HCT116 (cell line): ENCODE measurements around the gene MYZAP. TPM values are rescaled to one million over a fixed set of nuclear protein-coding genes. Genes with fewer than 3 reads are reported as not detected.
A peak's percentile ranks its signal among the peaks of the same experiment; 100 is the strongest.

Source experiments
- ATAC-seq: fragments of 200-7000 bp; cut with Tn5 transposase; 2 replicates; pipeline ENCODE4 v1.9.1; 2020; ENCODE audit warnings: mild to moderate bottlenecking, moderate library complexity
- BruUV-seq: library from RNA; stranded (reverse); fragments of 400-500 nt; replicated peaks from 2 replicates; lab custom pipeline; 2021; lab: Mats Ljungman, UMichigan
- CTCF ChIA-PET: fragments of 300-600 bp; sonication (Branson Sonifier 250); formaldehyde crosslinking; loops from one replicate; lab custom pipeline; 2021; ENCODE audit warnings: antibody characterized with exemption; lab: Charles Lee
- POLR2A ChIA-PET: fragments of 300-600, 350-600 bp; sonication (Branson Sonifier 250); formaldehyde crosslinking; loops from one replicate; lab custom pipeline; 2021; ENCODE audit warnings: antibody characterized with exemption; lab: Charles Lee
- RAD21 ChIA-PET, 2 experiments: fragments of 300-600 bp; sonication (Branson Sonifier 250); formaldehyde crosslinking; loops; one replicate each; lab custom pipeline; 2023; ENCODE audit warnings: low total read pairs in 2 of 2; ENCODE audit not compliant: uncharacterized antibody in 2 of 2, unreplicated experiment in 2 of 2, low non-redundant PET in 1 of 2; lab: Charles Lee
- DNase-seq: peaks from one replicate; pipeline ENCODE4 v3.0.0-alpha.2; 2010; ENCODE audit warnings: low read depth, low spot score
- H2AFZ ChIP-seq: fragments of 200-600 bp; shearing (Covaris generic), sonication (generic); 2 replicates; pipeline ENCODE4 v1.6.1; 2017; ENCODE audit warnings: low read depth, mixed run types, mixed read lengths, antibody characterized with exemption, low read length; ENCODE audit not compliant: poor library complexity, severe bottlenecking
- H3K27ac ChIP-seq: 2 replicates; pipeline ENCODE4 v1.5.1; 2012; ENCODE audit warnings: low read depth, low read length
- H3K27me3 ChIP-seq: fragments of 200-600 bp; sonication (generic); 2 replicates; pipeline ENCODE4 v1.6.1; 2016; ENCODE audit warnings: mixed run types, low read length, mixed read lengths; ENCODE audit not compliant: insufficient read depth
- H3K36me3 ChIP-seq, 2 experiments: fragments of 200-500 bp in 1 of 2; fragments of 200-600 bp in 1 of 2; sonication (Bioruptor generic) in 1 of 2; sonication (generic) in 1 of 2; 2 replicates each; pipeline versions ENCODE4 v1.5.1 to v1.6.1; 2014 to 2016; ENCODE audit warnings: low read length in 2 of 2, inconsistent platforms in 1 of 2, mixed read lengths in 1 of 2, mixed run types in 1 of 2; ENCODE audit not compliant: insufficient read depth in 2 of 2, control insufficient read depth in 1 of 2
- H3K4me1 ChIP-seq, 2 experiments: fragments of 200-600 bp in 1 of 2; sonication (generic) in 1 of 2; 2 replicates each; pipeline versions ENCODE4 v1.5.1 to v1.6.1; 2012 to 2017; ENCODE audit warnings: low read length in 2 of 2, inconsistent platforms in 1 of 2, mild to moderate bottlenecking in 1 of 2, mixed read lengths in 1 of 2, mixed run types in 1 of 2, moderate library complexity in 1 of 2; ENCODE audit not compliant: insufficient read depth in 2 of 2, control insufficient read depth in 1 of 2
- H3K4me2 ChIP-seq: fragments of 200-600 bp; sonication (generic); 2 replicates; pipeline ENCODE4 v1.6.1; 2017; ENCODE audit warnings: mixed run types, low read length, mixed read lengths
- H3K4me3 ChIP-seq, 2 experiments: fragments of 200-600 bp in 1 of 2; sonication (generic) in 1 of 2; replicated peaks in 1 of 2; 2 replicates each; pipeline ENCODE4 v1.5.1; 2011 to 2016; ENCODE audit warnings: low read length in 2 of 2, control low read depth in 1 of 2, low read depth in 1 of 2, mild to moderate bottlenecking in 1 of 2, mixed read lengths in 1 of 2, mixed run types in 1 of 2
- H3K79me2 ChIP-seq: fragments of 200-600 bp; sonication (generic); 2 replicates; pipeline ENCODE4 v1.6.1; 2017; ENCODE audit warnings: mild to moderate bottlenecking, mixed run types, low read length, moderate library complexity, mixed read lengths; ENCODE audit not compliant: insufficient read depth
- H3K9ac ChIP-seq: fragments of 200-600 bp; sonication (generic); 2 replicates; pipeline ENCODE4 v1.6.1; 2016; ENCODE audit warnings: low read length, mixed read lengths
- H3K9me2 ChIP-seq: fragments of 200-600 bp; sonication (generic), shearing (Covaris generic); 2 replicates; pipeline ENCODE4 v1.6.1; 2017; ENCODE audit warnings: mixed run types, mild to moderate bottlenecking, moderate library complexity; ENCODE audit not compliant: insufficient read depth
- H3K9me3 ChIP-seq, 2 experiments: fragments of 200-500 bp in 1 of 2; fragments of 200-600 bp in 1 of 2; sonication (Bioruptor generic) in 1 of 2; sonication (generic) in 1 of 2; 2 replicates each; pipeline ENCODE4 v1.6.1; 2014 to 2017; ENCODE audit warnings: low read length in 2 of 2, mixed read lengths in 2 of 2, inconsistent platforms in 1 of 2, low read depth in 1 of 2, mild to moderate bottlenecking in 1 of 2, mixed run types in 1 of 2, moderate library complexity in 1 of 2; ENCODE audit not compliant: control insufficient read depth in 1 of 2, insufficient read depth in 1 of 2
- H4K20me1 ChIP-seq: fragments of 200-600 bp; sonication (generic), shearing (Covaris generic); 2 replicates; pipeline ENCODE4 v1.6.1; 2017; ENCODE audit warnings: mixed run types, mild to moderate bottlenecking, moderate library complexity; ENCODE audit not compliant: insufficient read depth
- CTCF ChIP-seq, 3 experiments: fragments of 200-600 bp in 1 of 3; sonication (generic) in 1 of 3; IDR thresholded peaks in 2 of 3; conservative IDR thresholded peaks in 1 of 3; 2 replicates each; pipeline ENCODE4 v1.5.1; 2012 to 2017; ENCODE audit warnings: low read depth in 2 of 3, low read length in 2 of 3, antibody characterized with exemption in 1 of 3, borderline replicate concordance in 1 of 3, control low read depth in 1 of 3, mild to moderate bottlenecking in 1 of 3, mixed read lengths in 1 of 3, mixed run types in 1 of 3, moderate library complexity in 1 of 3; ENCODE audit not compliant: insufficient read depth in 1 of 3
- EZH2 ChIP-seq: fragments of 200-600 bp; sonication (generic); IDR thresholded peaks from 2 replicates; pipeline ENCODE4 v1.6.1; 2017; ENCODE audit warnings: antibody characterized with exemption, mixed run types
- EZH2phosphoT487 ChIP-seq: fragments of 200-600 bp; IDR thresholded peaks from 2 replicates; pipeline ENCODE4 v1.6.1; 2018; ENCODE audit warnings: antibody characterized with exemption, borderline replicate concordance
- FOSL1 ChIP-seq: IDR thresholded peaks from 2 replicates; pipeline ENCODE4 v1.6.1; 2012; ENCODE audit warnings: low read depth
- MAX ChIP-seq: IDR thresholded peaks from 2 replicates; pipeline ENCODE4 v1.6.1; 2012
- POLR2A ChIP-seq: IDR thresholded peaks from 2 replicates; pipeline ENCODE4 v1.7.0; 2011; ENCODE audit warnings: borderline replicate concordance; ENCODE audit not compliant: insufficient read depth, insufficient read length; ENCODE audit errors: extremely low read depth
- RAD21 ChIP-seq: IDR thresholded peaks from 2 replicates; pipeline ENCODE4 v1.6.1; 2012; ENCODE audit warnings: low read depth, mild to moderate bottlenecking
- SP1 ChIP-seq: IDR thresholded peaks from 2 replicates; pipeline ENCODE4 v1.6.1; 2012; ENCODE audit warnings: low read depth
- TCF7L2 ChIP-seq: IDR thresholded peaks from 2 replicates; pipeline ENCODE4 v1.7.0; 2011; ENCODE audit warnings: borderline replicate concordance, inconsistent platforms; ENCODE audit not compliant: insufficient read depth, insufficient read length; ENCODE audit errors: extremely low read depth
- ZBTB33 ChIP-seq: IDR thresholded peaks from 2 replicates; pipeline ENCODE4 v1.6.1; 2011; ENCODE audit warnings: mild to moderate bottlenecking, low read length, moderate library complexity; ENCODE audit not compliant: insufficient replicate concordance; ENCODE audit errors: extremely low read depth
- intact Hi-C: fragments of 100-400 bp; cut with micrococcal nuclease; formaldehyde crosslinking; loops from 2 replicates; pipeline ENCODE4 v1.10.0; 2022
- total RNA-seq: library from RNA; stranded (reverse); gene quantifications from one replicate; pipeline ENCODE4 v1.2.1, GENCODE V29; 2021; ENCODE audit not compliant: unreplicated experiment

The MYZAP gene
- total RNA-seq, 1 experiment from 2014 or later: 5.8 TPM

GRCh38 chr15:57611123-57611522, 19.4 kb downstream of the MYZAP start:
- ATAC-seq: no peak
- BruUV-seq: no TSS peak
- no peaks in the 10 kb centered on the region for H3K27me3 ChIP-seq
- no peak overlapping the region for H3K4me3 ChIP-seq
- TF ChIP-seq SP1: no peak
- no peak for TF ChIP-seq ZBTB33
- TF ChIP-seq TCF7L2: no peak
- no peak for TF ChIP-seq POLR2A
- no peak for TF ChIP-seq RAD21
- TF ChIP-seq EZH2phosphoT487: no peak
- TF ChIP-seq EZH2: no peak
- no peak for TF ChIP-seq MAX
- TF ChIP-seq CTCF (IDR thresholded peaks at IDR 0.05 in 2 of 3, conservative IDR thresholded peaks at IDR 0.05 in 1 of 3; ENCODE audit: borderline replicate concordance in 1 of 3, insufficient read depth in 1 of 3, low read depth in 2 of 3, low read length in 2 of 3): no peak
- no peak for TF ChIP-seq FOSL1
- no peaks in the 10 kb centered on the region for H3K9me3 ChIP-seq
- no peak for DNase-seq
- no peaks in the 10 kb centered on the region for H3K9me2 ChIP-seq
- POLR2A ChIA-PET: no interaction called here
- CTCF ChIA-PET: interaction anchor here (2.8 to 4.2 kb wide), 2 partner anchors 8 to 50 kb away, joined by 10 to 32 read pairs; no protein-coding TSS in a partner anchor
- no peak overlapping the region for H2AFZ ChIP-seq
- H3K27ac ChIP-seq: no peak overlapping the region
- H3K36me3 ChIP-seq: no peaks in the 10 kb centered on the region
- H3K4me1 ChIP-seq: peaks cover 39 to 61% of the 10 kb centered on the region in 2 experiments
- RAD21 ChIA-PET: interaction anchor here in 1 of 2 experiments (1.4 kb wide), 1 partner anchor 51 kb away, joined by 4 read pairs; no protein-coding TSS in a partner anchor
- no peaks in the 10 kb centered on the region for H3K79me2 ChIP-seq
- no peaks in the 10 kb centered on the region for H4K20me1 ChIP-seq
- intact Hi-C loops: no loop called here
- H3K9ac ChIP-seq: no peak overlapping the region
- 0 out of 2 replicates have a peak overlapping the region, but pooled peaks have one; percentile 45 for H3K4me2 ChIP-seq
